ENCODE results near the gene RAB36.

DNA sequence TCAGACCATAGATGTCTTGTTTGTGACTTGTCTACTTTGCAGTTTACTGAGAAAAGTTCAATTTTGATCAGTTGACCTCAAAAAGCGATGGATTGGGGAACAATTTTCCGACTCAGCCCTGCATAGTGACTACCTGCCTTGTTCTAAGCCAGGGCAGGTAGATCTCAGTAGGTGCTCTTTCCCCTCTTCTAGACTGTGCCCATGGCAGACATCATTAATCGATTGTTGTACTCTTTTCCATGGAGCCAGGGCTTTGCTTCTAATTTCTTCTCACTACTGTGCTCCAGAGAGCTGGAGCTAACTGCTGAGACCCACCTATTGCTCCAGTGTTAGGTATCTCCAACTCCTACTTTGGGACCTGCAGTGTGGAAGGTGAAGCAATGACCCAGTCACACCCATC is 9.9 kb downstream of the RAB36 start:
- TF ChIP-seq, protein P1, sequence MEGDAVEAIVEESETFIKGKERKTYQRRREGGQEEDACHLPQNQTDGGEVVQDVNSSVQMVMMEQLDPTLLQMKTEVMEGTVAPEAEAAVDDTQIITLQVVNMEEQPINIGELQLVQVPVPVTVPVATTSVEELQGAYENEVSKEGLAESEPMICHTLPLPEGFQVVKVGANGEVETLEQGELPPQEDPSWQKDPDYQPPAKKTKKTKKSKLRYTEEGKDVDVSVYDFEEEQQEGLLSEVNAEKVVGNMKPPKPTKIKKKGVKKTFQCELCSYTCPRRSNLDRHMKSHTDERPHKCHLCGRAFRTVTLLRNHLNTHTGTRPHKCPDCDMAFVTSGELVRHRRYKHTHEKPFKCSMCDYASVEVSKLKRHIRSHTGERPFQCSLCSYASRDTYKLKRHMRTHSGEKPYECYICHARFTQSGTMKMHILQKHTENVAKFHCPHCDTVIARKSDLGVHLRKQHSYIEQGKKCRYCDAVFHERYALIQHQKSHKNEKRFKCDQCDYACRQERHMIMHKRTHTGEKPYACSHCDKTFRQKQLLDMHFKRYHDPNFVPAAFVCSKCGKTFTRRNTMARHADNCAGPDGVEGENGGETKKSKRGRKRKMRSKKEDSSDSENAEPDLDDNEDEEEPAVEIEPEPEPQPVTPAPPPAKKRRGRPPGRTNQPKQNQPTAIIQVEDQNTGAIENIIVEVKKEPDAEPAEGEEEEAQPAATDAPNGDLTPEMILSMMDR (IDR thresholded peaks at IDR 0.05) = no peak
- TF ChIP-seq EP300 (IDR thresholded peaks at IDR 0.05) (no peak), POLR2A (IDR thresholded peaks at IDR 0.05; ENCODE audit: low read depth) (no peak), POLR2AphosphoS5 (IDR thresholded peaks at IDR 0.05) (no peak)

Measured in esophagus muscularis mucosa (tissue), 4 donors.